K562 (cell line): ENCODE results near the gene GLDN. TPM values are rescaled to one million over a fixed set of nuclear protein-coding genes. Genes with fewer than 3 reads are reported as not detected.
A peak's percentile ranks its signal among the peaks of the same experiment; 100 is the strongest.

ENCODE experiments used
- ATAC-seq: fragments of 200-7000 bp; cut with Tn5 transposase; 3 replicates; pipeline ENCODE4 v1.9.1; 2020; ENCODE audit warnings: moderate library complexity
- BruUV-seq: library from RNA; stranded (reverse); fragments of 400-500 nt; replicated peaks from 2 replicates; lab custom pipeline; 2021; lab: Mats Ljungman, UMichigan
- CTCF ChIA-PET: fragments of 300-600 bp; formaldehyde crosslinking; extraction: SDS; loops from one replicate; lab custom pipeline; 2021; ENCODE audit warnings: low intra/inter-chr PET ratio; lab: Yijun Ruan, JAX
- POLR2A ChIA-PET: fragments of 300-600, 350-650 bp; sonication (Branson Sonifier 250); formaldehyde crosslinking; extraction: SDS; loops from one replicate; lab custom pipeline; 2021; ENCODE audit warnings: antibody characterized with exemption, inconsistent platforms; lab: Yijun Ruan, JAX
- DNase-seq, 4 experiments: peaks; one replicate each; pipeline versions ENCODE4 v3.0.0 to v3.0.0-alpha.2; 2011 to 2018; ENCODE audit warnings: low spot score in 3 of 4, mixed read lengths in 3 of 4; ENCODE audit errors: extremely low read depth in 1 of 4
- FAIRE-seq: peaks from 2 replicates; lab custom pipeline; 2011; peaks lifted over from hg19 to GRCh38; lab: Jason Lieb, UNC
- H2AFZ ChIP-seq: 2 replicates; pipeline ENCODE4 v1.6.0; 2011; ENCODE audit warnings: low read depth, low read length, control low read depth, inconsistent platforms
- H3K27ac ChIP-seq: fragments of 200-600 bp; 3 replicates; pipeline ENCODE4 v1.8.0; 2011; ENCODE audit warnings: low read depth, mild to moderate bottlenecking, control low read depth, inconsistent platforms, low read length, moderate library complexity, mixed read lengths; ENCODE audit errors: extremely low read depth
- H3K27me3 ChIP-seq, 2 experiments: fragments of 300-600 bp in 1 of 2; 2 replicates in 1 of 2; 3 replicates in 1 of 2; pipeline versions ENCODE4 v1.6.0 to v1.8.0; 2011; ENCODE audit warnings: inconsistent platforms in 2 of 2, low read length in 2 of 2, mild to moderate bottlenecking in 1 of 2, mixed read lengths in 1 of 2, moderate library complexity in 1 of 2; ENCODE audit not compliant: control insufficient read depth in 2 of 2, insufficient read depth in 2 of 2
- H3K36me3 ChIP-seq: fragments of 300-600 bp; 3 replicates; pipeline ENCODE4 v1.8.0; 2011; ENCODE audit warnings: mild to moderate bottlenecking, low read length, inconsistent platforms; ENCODE audit not compliant: control insufficient read depth, insufficient read depth
- H3K4me1 ChIP-seq, 2 experiments: fragments of 200-600 bp in 1 of 2; replicated peaks in 1 of 2; 2 replicates in 1 of 2; 3 replicates in 1 of 2; pipeline versions ENCODE4 v1.5.1 to v1.8.0; 2011; ENCODE audit warnings: inconsistent platforms in 2 of 2, low read length in 2 of 2, mild to moderate bottlenecking in 1 of 2, mixed read lengths in 1 of 2, moderate library complexity in 1 of 2; ENCODE audit not compliant: control insufficient read depth in 2 of 2, insufficient read depth in 2 of 2
- H3K4me2 ChIP-seq: 2 replicates; pipeline ENCODE4 v1.6.1; 2011; ENCODE audit warnings: low read length, control low read depth, inconsistent platforms, mixed read lengths; ENCODE audit not compliant: insufficient read depth
- H3K4me3 ChIP-seq: fragments of 200-600 bp; sonication (generic), shearing (Covaris generic); 2 replicates; pipeline ENCODE4 v1.5.1; 2016; ENCODE audit warnings: control low read depth, inconsistent platforms
- H3K79me2 ChIP-seq: fragments of 200-600 bp; 3 replicates; pipeline ENCODE4 v1.8.0; 2011; ENCODE audit warnings: low read length, inconsistent platforms; ENCODE audit not compliant: control insufficient read depth, insufficient read depth
- H3K9ac ChIP-seq, 2 experiments: 2 replicates each; pipeline versions ENCODE4 v1.6.0 to v1.6.1; 2011; ENCODE audit warnings: low read depth in 2 of 2, low read length in 2 of 2, control low read depth in 1 of 2, inconsistent platforms in 1 of 2, mild to moderate bottlenecking in 1 of 2, mixed read lengths in 1 of 2; ENCODE audit not compliant: insufficient read depth in 1 of 2
- H3K9me1 ChIP-seq: one replicate; pipeline ENCODE4 v1.6.0; 2011; ENCODE audit warnings: inconsistent platforms, mild to moderate bottlenecking, low read length, moderate library complexity; ENCODE audit not compliant: control insufficient read depth, insufficient read depth
- H3K9me3 ChIP-seq: replicated peaks from 2 replicates; pipeline ENCODE4 v1.5.1; 2011; ENCODE audit warnings: low read depth, low read length, inconsistent platforms; ENCODE audit not compliant: control insufficient read depth, insufficient read depth
- H4K20me1 ChIP-seq: replicated peaks from 2 replicates; pipeline ENCODE4 v1.6.1; 2011; ENCODE audit warnings: low read length, inconsistent platforms, mixed read lengths; ENCODE audit not compliant: control insufficient read depth, insufficient read depth
- BACH1 ChIP-seq: fragments of 200-800 bp; sonication (Bioruptor generic); IDR thresholded peaks from 2 replicates; pipeline ENCODE4 v1.6.1; 2016; ENCODE audit warnings: missing genetic modification characterization, missing compliant biosample characterization
- MBD2 ChIP-seq: sonication (generic); IDR thresholded peaks from 2 replicates; pipeline ENCODE4 v1.6.1; 2016; ENCODE audit warnings: low read depth, borderline replicate concordance
- POLR2G ChIP-seq: fragments of 200-400 bp; formaldehyde crosslinking; IDR thresholded peaks from 2 replicates; pipeline ENCODE4 v1.6.1; 2017; ENCODE audit warnings: low read depth, mild to moderate bottlenecking, antibody characterized with exemption, low read length, moderate library complexity
- ZNF507 ChIP-seq: conservative IDR thresholded peaks from 2 replicates; pipeline ENCODE4 v1.6.1; 2017; ENCODE audit warnings: missing genetic modification characterization, missing compliant biosample characterization
- ZZZ3 ChIP-seq: fragments of 450-650 bp; IDR thresholded peaks from 2 replicates; pipeline ENCODE4 v1.6.1; 2016; ENCODE audit warnings: antibody characterized with exemption, mild to moderate bottlenecking, moderate library complexity
- WGBS: fragments of 100-300 bp; shearing (Covaris generic); methylation state at CpG from one replicate; pipeline ENCODE4 v1.1.6; 2016; ENCODE audit warnings: low coverage, mixed read lengths; ENCODE audit not compliant: insufficient coverage; ENCODE audit errors: missing lambda C conversion rate; 5-methylcytosine and 5-hydroxymethylcytosine counted together
- in situ Hi-C: fragments of 300-500 bp; cut with MboI; formaldehyde crosslinking; loops from 4 replicates; pipeline ENCODE4 v1.15.0; 2018; ENCODE audit warnings: inconsistent platforms, mixed read lengths
- intact Hi-C: fragments of 100-400 bp; cut with micrococcal nuclease; formaldehyde crosslinking; loops from 2 replicates; pipeline ENCODE4 v1.14.2; 2022
- polyA plus RNA-seq, 8 experiments: library from polyadenylated mRNA; depleted of rRNA in 4 of 8; stranded (reverse) in 5 of 8; unstranded in 3 of 8; fragments of >200 nt; fragmentation: Nextera tagmentation in 2 of 8; fragmentation: Illumina TruSeq in 1 of 8; extraction: Ambion mirVana in 2 of 8; extraction: Trizol in 1 of 8; gene quantifications; 2 replicates each; pipeline versions ENCODE4 v1.2.1 to v1.2.3, GENCODE V29; 2011 to 2014; ENCODE audit warnings: inconsistent platforms in 1 of 8, missing spikeins in 1 of 8
- total RNA-seq, 7 experiments: library from RNA; depleted of rRNA in 6 of 7; stranded (reverse); fragments of >200 nt in 6 of 7; fragmentation: Illumina TruSeq in 2 of 7; extraction: Trizol in 2 of 7; gene quantifications; 2 replicates each; pipeline versions ENCODE4 v1.2.1 to v1.2.3, GENCODE V29; 2011 to 2021; ENCODE audit warnings: low replicate concordance in 1 of 7

The GLDN gene
- total and polyA plus RNA-seq, 9 of the 15 experiments (the other 6 are each of a cell fraction or from before 2014, with no cell fraction given), result 0.05 to 0.33 (median 0.18) TPM

- Histone ChIP-seq H3K36me3 (no peaks in the 10 kb centered on the region), H3K79me2 (no peaks in the 10 kb centered on the region), H3K9me3 (no peaks in the 10 kb centered on the region), H3K4me1 (no peaks in the 10 kb centered on the region), H3K4me2 (no peak overlapping the region), H2AFZ (no peak overlapping the region), H4K20me1 (no peaks in the 10 kb centered on the region), H3K4me3 (no peak overlapping the region), H3K27ac (no peak overlapping the region), H3K9ac (no peak overlapping the region), H3K9me1 (no peaks in the 10 kb centered on the region), H3K27me3 (no peaks in the 10 kb centered on the region)
- in situ Hi-C loops (no loop called here), intact Hi-C loops (no loop called here)
- POLR2A ChIA-PET, result no interaction called here
- BruUV-seq, result no TSS peak
- 4% methylated on average over 2 of the region's 2 CpGs for WGBS
- CTCF ChIA-PET, result no interaction called here
- DNase-seq, result no peak
- no peak for ATAC-seq
- TF ChIP-seq ZNF507 (tag) (peak; percentile 96), MBD2 (no peak)
- no peak for FAIRE-seq
Measured at GRCh38 chr15:51438526-51438925, 97.1 kb downstream of the GLDN start.

- Histone ChIP-seq H3K79me2 (no peaks in the 10 kb centered on the region), H3K4me1 (no peaks in the 10 kb centered on the region), H3K4me3 (no peak overlapping the region), H3K9ac (peak overlapping the region in 1 of 2 experiments; percentile 31; a peak in 1 of 4 replicates), H2AFZ (no peak overlapping the region), H3K9me3 (no peaks in the 10 kb centered on the region), H3K36me3 (peaks cover 14% of the 10 kb centered on the region), H3K9me1 (no peaks in the 10 kb centered on the region), H3K27me3 (no peaks in the 10 kb centered on the region), H4K20me1 (no peaks in the 10 kb centered on the region), H3K4me2 (no peak overlapping the region), H3K27ac (no peak overlapping the region)
- FAIRE-seq, result no peak
- POLR2A ChIA-PET, result interaction anchor here (0.7 to 1.1 kb wide), 2 partner anchors 18 to 33 kb away, joined by 3 to 4 read pairs; no protein-coding TSS in a partner anchor
- 68% methylated on average over 4 of the region's 4 CpGs for WGBS
- DNase-seq, result no peak
- in situ Hi-C loops (no loop called here), intact Hi-C loops (no loop called here)
- no peak for TF ChIP-seq BACH1 (tag)
- peak; percentile 62 for TF ChIP-seq POLR2G
- TF ChIP-seq ZZZ3, result no peak
- BruUV-seq, result no TSS peak
- peak; percentile 73 for ATAC-seq
- CTCF ChIA-PET, result interaction anchor here (0.5 kb wide), 1 partner anchor 1606 kb away, joined by 3 read pairs; no protein-coding TSS in a partner anchor
Measured at GRCh38 chr15:51443282-51443914, 101.9 kb downstream of the GLDN start.
